HG03469 (cell line): ENCODE measurements around the gene ITPRIPL2.

Experiments
- ATAC-seq: cut with Tn5 transposase; IDR thresholded peaks from one replicate; pipeline ENCODE4 v1.9.1; 2021; ENCODE audit warnings: mild to moderate bottlenecking, moderate library complexity, moderate number of reproducible peaks; ENCODE audit not compliant: unreplicated experiment

Gene ITPRIPL2

GRCh38 chr16:19113577-19114358 lies at the start of gene ITPRIPL2:
Gene ITPRIPL2, plus strand, starts transcription at chr16:19113964. Its CDS starts 498 bp downstream, at chr16:19114462.
- ATAC-seq, result no peak

- ATAC-seq, result no peak
Observed at GRCh38 chr16:19066988-19067348, 46.8 kb upstream of the ITPRIPL2 start.

GRCh38 chr16:19067349-19068236 lies 46.2 kb upstream of the ITPRIPL2 start, which contains the start of gene COQ7:
Gene COQ7, plus strand, starts transcription at chr16:19067614. Its CDS starts 51 bp downstream, at chr16:19067665.
- ATAC-seq, result peak; percentile 81

- ATAC-seq, result no peak
Observed at GRCh38 chr16:19068237-19068815, 45.4 kb upstream of the ITPRIPL2 start.

- no peak for ATAC-seq
Observed at GRCh38 chr16:19071811-19072777, 41.7 kb upstream of the ITPRIPL2 start.

- ATAC-seq, result no peak
Observed at GRCh38 chr16:19073344-19073743, 40.4 kb upstream of the ITPRIPL2 start.

GRCh38 chr16:19073863-19074262 lies 39.9 kb upstream of the ITPRIPL2 start:
- ATAC-seq, result no peak

- ATAC-seq, result no peak
Observed at GRCh38 chr16:19075511-19075910, 38.3 kb upstream of the ITPRIPL2 start.

GRCh38 chr16:19077879-19078278 lies 35.9 kb upstream of the ITPRIPL2 start:
- ATAC-seq, result no peak

- ATAC-seq, result no peak
Observed at GRCh38 chr16:19083670-19084069, 30.1 kb upstream of the ITPRIPL2 start.

GRCh38 chr16:19084139-19084538 lies 29.6 kb upstream of the ITPRIPL2 start:
- no peak for ATAC-seq

GRCh38 chr16:19084879-19085278 lies 28.9 kb upstream of the ITPRIPL2 start:
- ATAC-seq, result no peak

GRCh38 chr16:19085679-19086200 lies 28.0 kb upstream of the ITPRIPL2 start:
- no peak for ATAC-seq

GRCh38 chr16:19086322-19087199 lies 27.2 kb upstream of the ITPRIPL2 start:
- ATAC-seq, result peak; percentile 72

GRCh38 chr16:19088341-19088916 lies 25.3 kb upstream of the ITPRIPL2 start:
- no peak for ATAC-seq

GRCh38 chr16:19089410-19089955 lies 24.3 kb upstream of the ITPRIPL2 start:
- no peak for ATAC-seq

GRCh38 chr16:19090916-19091315 lies 22.8 kb upstream of the ITPRIPL2 start:
- ATAC-seq, result no peak

GRCh38 chr16:19092653-19093410 lies 20.9 kb upstream of the ITPRIPL2 start:
- ATAC-seq, result no peak
